HL-60 (cell line): ENCODE measurements around the gene RGS14.

Experiments used
- GABPA ChIP-seq: IDR thresholded peaks from 2 replicates; pipeline ENCODE4 v1.6.1; 2012; ENCODE audit warnings: low read depth
- POLR2AphosphoS5 ChIP-seq: IDR thresholded peaks from 2 replicates; pipeline ENCODE4 v1.6.1; 2012; ENCODE audit warnings: low read depth
- SPI1 ChIP-seq: IDR thresholded peaks from 2 replicates; pipeline ENCODE4 v1.6.1; 2012; ENCODE audit warnings: low read depth, mild to moderate bottlenecking, borderline replicate concordance
- TF ChIP-seq, protein P1 (sequence below): IDR thresholded peaks from one replicate; pipeline ENCODE4 v1.5.1; 2011; ENCODE audit warnings: low read length, control low read depth, inconsistent platforms; ENCODE audit not compliant: insufficient read depth

DNA sequence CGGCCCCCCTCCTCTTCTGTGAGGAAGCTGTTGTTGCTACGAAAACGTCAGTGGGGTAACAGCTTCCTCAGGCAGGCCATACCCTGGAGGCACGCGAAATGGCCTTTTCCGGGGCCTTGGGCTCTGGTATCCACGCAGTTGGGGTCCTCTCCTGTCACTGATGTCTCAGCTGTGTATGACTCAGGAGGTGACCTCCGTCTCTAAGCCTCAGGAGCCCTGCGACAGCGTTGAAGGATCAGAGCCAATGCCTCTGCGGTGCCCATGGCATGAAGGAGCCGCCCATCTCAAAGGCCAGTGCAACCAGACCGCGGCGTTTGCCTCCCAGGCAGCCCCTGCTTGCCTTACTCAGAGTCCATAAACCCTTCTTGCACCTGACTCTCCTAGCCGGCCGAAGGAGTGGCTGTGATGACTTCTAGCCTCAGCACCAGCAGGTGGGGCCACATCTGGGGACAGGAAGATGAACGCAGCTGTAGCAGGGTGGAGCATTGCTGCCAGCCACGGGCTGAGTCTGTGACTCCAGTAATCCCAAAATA is 45.0 kb upstream of the RGS14 start:
- TF ChIP-seq, protein P1, sequence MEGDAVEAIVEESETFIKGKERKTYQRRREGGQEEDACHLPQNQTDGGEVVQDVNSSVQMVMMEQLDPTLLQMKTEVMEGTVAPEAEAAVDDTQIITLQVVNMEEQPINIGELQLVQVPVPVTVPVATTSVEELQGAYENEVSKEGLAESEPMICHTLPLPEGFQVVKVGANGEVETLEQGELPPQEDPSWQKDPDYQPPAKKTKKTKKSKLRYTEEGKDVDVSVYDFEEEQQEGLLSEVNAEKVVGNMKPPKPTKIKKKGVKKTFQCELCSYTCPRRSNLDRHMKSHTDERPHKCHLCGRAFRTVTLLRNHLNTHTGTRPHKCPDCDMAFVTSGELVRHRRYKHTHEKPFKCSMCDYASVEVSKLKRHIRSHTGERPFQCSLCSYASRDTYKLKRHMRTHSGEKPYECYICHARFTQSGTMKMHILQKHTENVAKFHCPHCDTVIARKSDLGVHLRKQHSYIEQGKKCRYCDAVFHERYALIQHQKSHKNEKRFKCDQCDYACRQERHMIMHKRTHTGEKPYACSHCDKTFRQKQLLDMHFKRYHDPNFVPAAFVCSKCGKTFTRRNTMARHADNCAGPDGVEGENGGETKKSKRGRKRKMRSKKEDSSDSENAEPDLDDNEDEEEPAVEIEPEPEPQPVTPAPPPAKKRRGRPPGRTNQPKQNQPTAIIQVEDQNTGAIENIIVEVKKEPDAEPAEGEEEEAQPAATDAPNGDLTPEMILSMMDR = no peak
- TF ChIP-seq GABPA = no peak
- no peak for TF ChIP-seq POLR2AphosphoS5
- TF ChIP-seq SPI1 = peak; percentile 5; the same call in 1 of the 2 replicates
